Epithelial cell of proximal tubule (primary cell): ENCODE results near the gene PACRG. TPM values are rescaled to one million over a fixed set of nuclear protein-coding genes. Genes with fewer than 3 reads are reported as not detected.
"Not testable (repeated sequence)": the region's sequence is repeated elsewhere in the genome, so short reads cannot be mapped to it uniquely, and the experiment has no call there.

Experiments used
- DNase-seq: peaks from one replicate; pipeline ENCODE4 v3.0.0-alpha.2; 2011; ENCODE audit warnings: low read depth
- H3K4me3 ChIP-seq: 2 replicates; pipeline ENCODE4 v1.5.1; 2011; ENCODE audit warnings: low read depth, mild to moderate bottlenecking, low read length
- total RNA-seq: library from RNA; depleted of rRNA; stranded (reverse); fragments of >200 nt; gene quantifications from 2 replicates; pipeline ENCODE4 v1.2.3, GENCODE V29; 2015
- TF ChIP-seq, protein P1 (sequence below): conservative IDR thresholded peaks from 2 replicates; pipeline ENCODE4 v1.5.1; 2012; ENCODE audit warnings: low read depth, mild to moderate bottlenecking, low read length

Gene PACRG
- 0.12 and 0.29 TPM in 2 replicates for total RNA-seq

GRCh38 chr6:162727322-162728182, at the start of gene PACRG, which contains the start of gene PRKN:
TSS of gene PACRG (plus strand) at chr6:162727974.
TSS of gene PRKN (minus strand) at chr6:162727766.
- TF ChIP-seq, protein P1, sequence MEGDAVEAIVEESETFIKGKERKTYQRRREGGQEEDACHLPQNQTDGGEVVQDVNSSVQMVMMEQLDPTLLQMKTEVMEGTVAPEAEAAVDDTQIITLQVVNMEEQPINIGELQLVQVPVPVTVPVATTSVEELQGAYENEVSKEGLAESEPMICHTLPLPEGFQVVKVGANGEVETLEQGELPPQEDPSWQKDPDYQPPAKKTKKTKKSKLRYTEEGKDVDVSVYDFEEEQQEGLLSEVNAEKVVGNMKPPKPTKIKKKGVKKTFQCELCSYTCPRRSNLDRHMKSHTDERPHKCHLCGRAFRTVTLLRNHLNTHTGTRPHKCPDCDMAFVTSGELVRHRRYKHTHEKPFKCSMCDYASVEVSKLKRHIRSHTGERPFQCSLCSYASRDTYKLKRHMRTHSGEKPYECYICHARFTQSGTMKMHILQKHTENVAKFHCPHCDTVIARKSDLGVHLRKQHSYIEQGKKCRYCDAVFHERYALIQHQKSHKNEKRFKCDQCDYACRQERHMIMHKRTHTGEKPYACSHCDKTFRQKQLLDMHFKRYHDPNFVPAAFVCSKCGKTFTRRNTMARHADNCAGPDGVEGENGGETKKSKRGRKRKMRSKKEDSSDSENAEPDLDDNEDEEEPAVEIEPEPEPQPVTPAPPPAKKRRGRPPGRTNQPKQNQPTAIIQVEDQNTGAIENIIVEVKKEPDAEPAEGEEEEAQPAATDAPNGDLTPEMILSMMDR = no peak
- DNase-seq = peak; percentile 75
- peak within 1 kb of the TSS; percentile 85 for H3K4me3 ChIP-seq

GRCh38 chr6:162678896-162679295, 48.9 kb upstream of the PACRG start:
- not testable (repeated sequence) for H3K4me3 ChIP-seq, DNase-seq

DNA sequence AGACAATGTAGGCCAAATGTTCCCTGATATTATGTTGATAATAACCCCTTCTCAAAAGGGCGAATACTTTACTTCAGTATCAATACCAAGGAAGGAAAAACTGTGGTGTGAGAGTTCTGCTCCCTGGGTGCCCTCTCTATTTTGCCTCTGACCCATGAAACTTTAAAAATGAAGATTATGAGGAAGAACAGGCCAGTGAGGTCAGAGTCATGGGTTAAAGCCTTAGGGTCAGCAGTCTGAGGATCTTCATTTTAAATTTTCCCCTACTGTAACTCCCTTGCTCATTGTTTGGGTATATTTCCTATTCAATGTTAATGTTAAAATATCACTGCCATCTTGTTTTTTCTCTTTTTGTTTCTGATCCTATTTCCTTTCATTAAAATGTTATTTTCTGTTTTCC, 48.1 kb upstream of the PACRG start:
- TF ChIP-seq, protein P1 = no peak
- DNase-seq = no peak
- no peak overlapping the region for H3K4me3 ChIP-seq

DNA sequence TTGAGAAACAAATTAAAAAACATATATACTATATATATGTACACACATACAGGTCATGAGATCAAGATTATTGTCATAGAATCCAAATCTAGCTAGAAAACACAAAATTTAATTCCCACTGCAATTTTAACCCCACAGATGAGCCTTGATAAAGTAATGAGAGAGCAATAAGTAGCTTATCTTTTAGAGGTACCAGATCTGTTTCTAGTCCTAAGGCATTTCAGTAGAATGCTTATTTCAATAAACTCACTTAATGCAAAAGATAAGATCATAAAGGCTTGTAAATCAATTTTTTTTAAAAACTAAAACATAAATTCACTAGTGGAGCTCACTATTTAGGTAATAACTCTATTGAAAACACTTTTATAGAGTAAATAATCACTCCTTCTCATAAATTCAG, 47.4 kb upstream of the PACRG start:
- TF ChIP-seq, protein P1 = no peak
- DNase-seq = no peak

DNA sequence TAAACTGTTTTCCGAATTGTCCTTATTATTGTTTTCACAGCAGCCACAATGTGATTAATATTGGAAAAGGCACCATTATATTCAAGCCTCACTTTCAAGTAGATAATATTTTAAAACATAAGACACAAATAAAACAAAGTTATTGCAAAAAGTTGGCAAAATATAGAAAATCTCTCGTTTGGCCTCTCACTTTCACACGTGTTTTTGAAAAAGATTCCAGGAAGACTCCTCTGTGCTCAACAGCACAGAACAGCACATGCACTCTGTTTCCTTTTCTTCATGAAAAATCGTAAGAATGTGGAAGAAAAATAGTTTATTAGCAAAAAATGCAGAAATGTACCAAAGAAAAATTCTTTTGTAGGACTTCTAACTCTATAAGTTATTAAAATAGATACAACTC, 46.9 kb upstream of the PACRG start:
- TF ChIP-seq, protein P1 = no peak

More for the DNA sequence above, 47.4 kb upstream of the PACRG start:
- H3K4me3 ChIP-seq = no peak overlapping the region

GRCh38 chr6:162681447-162681846, 46.3 kb upstream of the PACRG start:
- TF ChIP-seq, protein P1 = no peak
- no peak overlapping the region for H3K4me3 ChIP-seq
- no peak for DNase-seq

More for the DNA sequence above, 46.9 kb upstream of the PACRG start:
- no peak for DNase-seq
- H3K4me3 ChIP-seq = no peak overlapping the region

DNA sequence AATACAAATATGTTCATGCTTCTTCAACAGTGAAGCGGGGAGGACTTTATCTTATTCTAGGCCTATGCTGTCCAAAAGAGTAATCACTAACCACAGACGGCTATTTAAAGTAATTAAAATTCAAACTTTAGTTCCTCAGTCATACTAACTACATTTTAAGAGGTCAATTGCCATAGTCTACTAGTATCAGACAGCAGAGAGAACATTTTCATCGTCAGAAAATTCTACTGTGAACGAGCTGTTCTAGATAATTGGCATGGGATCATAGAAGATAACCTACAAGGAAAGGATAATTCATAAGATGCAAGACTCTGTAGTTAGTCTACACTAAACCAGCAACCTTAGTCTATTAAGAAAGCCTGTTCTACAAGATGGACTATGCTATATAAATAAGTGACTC, 44.6 kb upstream of the PACRG start:
- no peak for DNase-seq
- TF ChIP-seq, protein P1 = no peak
- H3K4me3 ChIP-seq = no peak overlapping the region
